HUES6 (cell line): ENCODE measurements around the gene NEO1.

ENCODE experiments used
- H3K27ac ChIP-seq: 2 replicates; pipeline ENCODE4 v1.7.0; 2013; ENCODE audit warnings: low read depth, mild to moderate bottlenecking, low read length, inconsistent platforms
- H3K27me3 ChIP-seq: 2 replicates; pipeline ENCODE4 v1.6.1; 2013; ENCODE audit warnings: low read length; ENCODE audit not compliant: control insufficient read depth, insufficient read depth
- H3K36me3 ChIP-seq: 2 replicates; pipeline ENCODE4 v1.6.1; 2013; ENCODE audit warnings: low read length; ENCODE audit not compliant: control insufficient read depth, insufficient read depth
- H3K4me1 ChIP-seq: 2 replicates; pipeline ENCODE4 v1.6.1; 2013; ENCODE audit warnings: low read length; ENCODE audit not compliant: control insufficient read depth, insufficient read depth
- H3K4me3 ChIP-seq: 2 replicates; pipeline ENCODE4 v1.5.1; 2013; ENCODE audit warnings: low read depth, low read length
- H3K9ac ChIP-seq: one replicate; pipeline ENCODE4 v1.6.1; 2013; ENCODE audit warnings: mild to moderate bottlenecking, low read length
- H3K9me3 ChIP-seq: 2 replicates; pipeline ENCODE4 v1.6.1; 2013; ENCODE audit warnings: low read depth, low read length; ENCODE audit not compliant: control insufficient read depth, insufficient read depth

The NEO1 gene, protein sequence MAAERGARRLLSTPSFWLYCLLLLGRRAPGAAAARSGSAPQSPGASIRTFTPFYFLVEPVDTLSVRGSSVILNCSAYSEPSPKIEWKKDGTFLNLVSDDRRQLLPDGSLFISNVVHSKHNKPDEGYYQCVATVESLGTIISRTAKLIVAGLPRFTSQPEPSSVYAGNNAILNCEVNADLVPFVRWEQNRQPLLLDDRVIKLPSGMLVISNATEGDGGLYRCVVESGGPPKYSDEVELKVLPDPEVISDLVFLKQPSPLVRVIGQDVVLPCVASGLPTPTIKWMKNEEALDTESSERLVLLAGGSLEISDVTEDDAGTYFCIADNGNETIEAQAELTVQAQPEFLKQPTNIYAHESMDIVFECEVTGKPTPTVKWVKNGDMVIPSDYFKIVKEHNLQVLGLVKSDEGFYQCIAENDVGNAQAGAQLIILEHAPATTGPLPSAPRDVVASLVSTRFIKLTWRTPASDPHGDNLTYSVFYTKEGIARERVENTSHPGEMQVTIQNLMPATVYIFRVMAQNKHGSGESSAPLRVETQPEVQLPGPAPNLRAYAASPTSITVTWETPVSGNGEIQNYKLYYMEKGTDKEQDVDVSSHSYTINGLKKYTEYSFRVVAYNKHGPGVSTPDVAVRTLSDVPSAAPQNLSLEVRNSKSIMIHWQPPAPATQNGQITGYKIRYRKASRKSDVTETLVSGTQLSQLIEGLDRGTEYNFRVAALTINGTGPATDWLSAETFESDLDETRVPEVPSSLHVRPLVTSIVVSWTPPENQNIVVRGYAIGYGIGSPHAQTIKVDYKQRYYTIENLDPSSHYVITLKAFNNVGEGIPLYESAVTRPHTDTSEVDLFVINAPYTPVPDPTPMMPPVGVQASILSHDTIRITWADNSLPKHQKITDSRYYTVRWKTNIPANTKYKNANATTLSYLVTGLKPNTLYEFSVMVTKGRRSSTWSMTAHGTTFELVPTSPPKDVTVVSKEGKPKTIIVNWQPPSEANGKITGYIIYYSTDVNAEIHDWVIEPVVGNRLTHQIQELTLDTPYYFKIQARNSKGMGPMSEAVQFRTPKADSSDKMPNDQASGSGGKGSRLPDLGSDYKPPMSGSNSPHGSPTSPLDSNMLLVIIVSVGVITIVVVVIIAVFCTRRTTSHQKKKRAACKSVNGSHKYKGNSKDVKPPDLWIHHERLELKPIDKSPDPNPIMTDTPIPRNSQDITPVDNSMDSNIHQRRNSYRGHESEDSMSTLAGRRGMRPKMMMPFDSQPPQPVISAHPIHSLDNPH (N-terminal part only)

DNA sequence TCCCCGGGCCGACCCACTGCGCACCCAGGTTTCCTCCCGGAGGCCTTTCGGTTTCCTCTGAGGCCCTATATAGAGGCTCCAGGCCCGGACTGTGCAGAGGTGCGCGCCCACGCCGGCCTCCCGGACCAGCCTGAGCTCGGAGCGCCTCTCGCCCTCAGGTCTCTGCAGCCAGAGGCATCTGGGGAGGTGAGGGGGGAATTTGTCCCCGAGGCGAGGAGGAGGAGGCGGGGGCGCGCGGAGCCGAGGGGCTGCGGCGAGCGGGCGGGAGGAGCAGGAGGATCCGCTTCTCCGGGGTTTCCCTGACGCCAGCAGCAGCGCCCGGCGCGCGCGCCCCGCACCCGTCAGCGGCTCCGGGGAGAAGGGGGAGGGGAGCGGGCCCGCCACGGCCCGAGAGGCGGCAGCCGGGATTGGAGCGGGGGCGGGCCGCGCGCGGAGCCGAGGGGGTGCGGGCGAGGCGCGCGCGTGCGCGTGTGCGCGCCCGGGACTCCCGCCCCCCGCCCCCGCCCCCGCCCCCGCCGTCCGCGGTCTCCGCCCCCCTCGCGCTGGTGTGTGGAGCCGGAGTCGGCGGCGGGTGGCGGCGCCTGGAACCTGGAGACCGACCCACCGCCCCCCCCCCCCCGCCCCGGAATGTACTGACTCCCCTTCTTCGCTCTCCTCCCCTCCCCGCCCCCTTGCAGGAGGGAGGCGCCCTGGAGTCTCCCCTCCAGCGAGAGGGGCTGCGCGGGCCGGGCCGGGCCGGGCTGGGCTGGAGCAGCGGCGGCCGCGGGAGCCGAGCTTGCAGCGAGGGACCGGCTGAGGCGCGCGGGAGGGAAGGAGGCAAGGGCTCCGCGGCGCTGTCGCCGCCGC lies at the start of gene NEO1:
Gene NEO1, plus strand, starts transcription at position 657 of the 846 bp plus-strand sequence. CDS start 213 bp downstream, outside the sequence.
- Histone ChIP-seq H3K9ac (peak within 1 kb of the TSS; percentile 84), H3K27ac (peak within 1 kb of the TSS; percentile 80), H3K9me3 (no peaks in the 10 kb centered on the region), H3K4me3 (peak within 1 kb of the TSS; percentile 95), H3K36me3 (no peaks in the 10 kb centered on the region), H3K27me3 (no peaks in the 10 kb centered on the region), H3K4me1 (peaks cover 16% of the 10 kb centered on the region; the same call in 1 of the 2 replicates)

DNA sequence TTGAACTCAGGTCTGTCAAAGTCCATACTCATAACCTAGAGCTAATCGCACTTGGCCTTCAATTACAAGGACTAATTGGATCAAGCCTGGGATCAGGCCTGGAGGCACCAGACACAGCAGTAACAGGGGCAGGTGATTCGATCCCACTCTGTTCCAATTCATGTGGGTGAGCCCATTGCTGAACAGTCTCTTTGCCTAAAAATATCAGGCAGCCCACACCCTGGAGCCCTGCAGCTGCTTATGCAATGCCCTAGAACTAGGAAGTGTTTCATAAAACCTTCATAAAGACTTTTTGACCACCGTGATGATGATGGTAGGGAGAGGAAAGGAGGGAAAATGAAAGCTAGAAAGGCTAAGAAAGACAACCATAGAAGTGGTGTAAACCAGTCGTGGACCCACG lies 47.8 kb upstream of the NEO1 start:
- H3K4me1 ChIP-seq = no peaks in the 10 kb centered on the region
- no peaks in the 10 kb centered on the region for H3K36me3 ChIP-seq
- no peaks in the 10 kb centered on the region for H3K27me3 ChIP-seq
- H3K4me3 ChIP-seq = no peak overlapping the region
- H3K9ac ChIP-seq = no peak overlapping the region
- H3K9me3 ChIP-seq = no peaks in the 10 kb centered on the region
- H3K27ac ChIP-seq = no peak overlapping the region

DNA sequence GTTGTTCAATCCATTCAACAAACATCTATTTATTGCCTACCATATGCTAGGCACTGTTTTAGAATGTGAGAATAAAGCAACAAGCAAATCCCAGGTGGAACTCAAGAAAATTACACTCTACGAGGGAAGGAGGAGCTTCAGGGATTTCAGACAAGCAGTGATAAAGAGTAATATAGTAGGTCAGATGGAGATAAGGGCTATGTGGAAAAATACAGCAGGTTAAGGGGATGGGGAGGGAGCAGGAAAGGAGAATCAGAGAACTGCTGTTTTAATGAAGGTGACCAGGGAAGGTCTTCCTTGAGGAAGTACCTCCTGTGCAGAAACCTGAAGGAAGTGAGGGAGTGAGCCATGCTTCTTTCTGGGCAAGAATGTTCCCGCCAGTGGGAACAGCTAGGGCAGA lies 47.2 kb upstream of the NEO1 start:
- H3K9ac ChIP-seq = no peak overlapping the region
- H3K27me3 ChIP-seq = no peaks in the 10 kb centered on the region
- no peak overlapping the region for H3K4me3 ChIP-seq
- H3K9me3 ChIP-seq = no peaks in the 10 kb centered on the region
- no peaks in the 10 kb centered on the region for H3K36me3 ChIP-seq
- H3K4me1 ChIP-seq = no peaks in the 10 kb centered on the region
- no peak overlapping the region for H3K27ac ChIP-seq

DNA sequence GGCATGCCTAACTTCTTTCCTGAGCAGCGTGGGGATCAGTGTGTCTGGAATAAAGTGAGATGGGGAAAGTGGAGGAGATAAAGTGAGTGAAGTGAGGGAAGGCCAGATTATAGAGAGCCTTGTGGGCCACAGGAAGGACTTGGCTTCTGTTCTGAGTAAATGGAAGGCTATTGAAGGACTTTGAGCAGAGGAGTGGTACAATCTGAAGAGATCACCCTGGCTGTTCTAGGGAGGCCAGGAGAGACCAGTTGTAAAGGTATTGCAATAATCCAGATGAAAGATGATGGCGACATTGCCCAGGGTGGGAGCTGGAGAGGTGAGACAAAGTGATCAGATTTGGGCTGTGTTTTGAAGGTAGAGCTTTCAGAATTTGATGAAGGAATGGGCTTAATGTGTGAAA lies 46.8 kb upstream of the NEO1 start:
- no peaks in the 10 kb centered on the region for H3K27me3 ChIP-seq
- no peak overlapping the region for H3K27ac ChIP-seq
- no peaks in the 10 kb centered on the region for H3K9me3 ChIP-seq
- H3K9ac ChIP-seq = no peak overlapping the region
- H3K36me3 ChIP-seq = no peaks in the 10 kb centered on the region
- no peaks in the 10 kb centered on the region for H3K4me1 ChIP-seq
- no peak overlapping the region for H3K4me3 ChIP-seq

DNA sequence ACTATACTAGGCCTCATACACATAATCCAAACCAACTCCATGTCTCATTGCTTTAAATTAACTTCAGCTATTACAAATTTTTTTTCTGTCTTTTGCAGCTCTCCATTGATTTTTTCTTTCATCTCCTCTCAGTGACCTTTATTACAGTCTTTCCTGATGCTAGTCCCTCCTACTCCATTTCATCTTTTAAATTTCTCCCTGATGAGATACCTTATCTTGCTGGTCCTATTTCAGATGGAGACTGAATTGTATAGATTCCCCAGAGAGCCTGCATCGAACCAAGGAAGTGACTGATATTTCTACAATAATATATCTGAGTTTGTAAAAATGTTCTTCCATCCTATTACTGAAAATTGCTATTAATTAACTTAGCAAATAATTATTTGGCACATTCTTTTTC lies 45.7 kb upstream of the NEO1 start:
- Histone ChIP-seq H3K4me3 (no peak overlapping the region), H3K27me3 (no peaks in the 10 kb centered on the region), H3K9me3 (no peaks in the 10 kb centered on the region), H3K4me1 (no peaks in the 10 kb centered on the region; the same call in 1 of the 2 replicates), H3K9ac (no peak overlapping the region), H3K27ac (no peak overlapping the region), H3K36me3 (no peaks in the 10 kb centered on the region)

DNA sequence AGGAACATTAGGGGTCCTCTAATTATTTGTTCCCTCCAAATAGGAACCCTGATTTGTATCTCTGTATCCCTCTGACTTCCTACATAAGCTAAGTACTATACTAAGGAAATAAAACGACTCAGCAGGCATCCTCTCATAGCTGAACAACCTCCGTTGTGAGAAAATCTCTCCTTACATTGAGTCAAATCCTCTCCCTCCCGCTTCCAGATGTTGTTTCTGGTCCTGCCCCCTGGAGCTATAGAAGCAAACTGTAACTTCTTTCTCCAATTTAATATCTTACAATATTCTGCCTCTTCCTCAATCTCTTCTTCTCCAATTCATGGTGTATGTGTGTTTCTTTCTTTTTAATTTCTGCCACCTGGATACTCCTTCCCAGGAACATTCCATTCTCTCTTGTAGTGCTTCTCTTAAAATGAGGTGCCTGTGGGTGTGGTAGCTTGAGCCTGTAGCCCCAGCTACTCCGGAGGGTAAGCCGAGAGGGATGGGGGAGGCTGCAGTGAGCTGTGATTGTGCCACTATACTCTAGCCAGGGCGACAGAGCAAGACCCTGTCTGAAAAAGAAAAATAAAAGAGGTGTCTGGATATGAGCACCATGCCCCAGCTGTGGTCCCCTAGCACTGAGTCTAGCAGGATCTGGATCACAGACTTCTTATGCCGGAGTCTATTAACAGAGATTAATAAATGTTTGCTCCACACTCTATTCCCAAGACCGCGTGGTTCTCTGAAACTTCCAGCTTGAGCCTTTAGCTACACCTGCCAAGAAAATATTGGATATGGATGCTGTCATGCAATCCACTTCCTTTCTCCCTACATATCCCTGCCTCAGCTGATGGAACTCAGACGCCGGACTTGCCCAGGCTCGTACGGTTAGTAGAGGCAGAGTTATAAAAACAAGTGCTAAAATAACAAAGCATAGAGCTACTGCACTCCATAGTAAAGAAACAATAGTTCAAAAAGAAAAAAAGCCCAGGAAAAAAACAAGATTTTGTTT lies 42.9 kb upstream of the NEO1 start:
- H3K27ac ChIP-seq = no peak overlapping the region
- H3K9ac ChIP-seq = no peak overlapping the region

DNA sequence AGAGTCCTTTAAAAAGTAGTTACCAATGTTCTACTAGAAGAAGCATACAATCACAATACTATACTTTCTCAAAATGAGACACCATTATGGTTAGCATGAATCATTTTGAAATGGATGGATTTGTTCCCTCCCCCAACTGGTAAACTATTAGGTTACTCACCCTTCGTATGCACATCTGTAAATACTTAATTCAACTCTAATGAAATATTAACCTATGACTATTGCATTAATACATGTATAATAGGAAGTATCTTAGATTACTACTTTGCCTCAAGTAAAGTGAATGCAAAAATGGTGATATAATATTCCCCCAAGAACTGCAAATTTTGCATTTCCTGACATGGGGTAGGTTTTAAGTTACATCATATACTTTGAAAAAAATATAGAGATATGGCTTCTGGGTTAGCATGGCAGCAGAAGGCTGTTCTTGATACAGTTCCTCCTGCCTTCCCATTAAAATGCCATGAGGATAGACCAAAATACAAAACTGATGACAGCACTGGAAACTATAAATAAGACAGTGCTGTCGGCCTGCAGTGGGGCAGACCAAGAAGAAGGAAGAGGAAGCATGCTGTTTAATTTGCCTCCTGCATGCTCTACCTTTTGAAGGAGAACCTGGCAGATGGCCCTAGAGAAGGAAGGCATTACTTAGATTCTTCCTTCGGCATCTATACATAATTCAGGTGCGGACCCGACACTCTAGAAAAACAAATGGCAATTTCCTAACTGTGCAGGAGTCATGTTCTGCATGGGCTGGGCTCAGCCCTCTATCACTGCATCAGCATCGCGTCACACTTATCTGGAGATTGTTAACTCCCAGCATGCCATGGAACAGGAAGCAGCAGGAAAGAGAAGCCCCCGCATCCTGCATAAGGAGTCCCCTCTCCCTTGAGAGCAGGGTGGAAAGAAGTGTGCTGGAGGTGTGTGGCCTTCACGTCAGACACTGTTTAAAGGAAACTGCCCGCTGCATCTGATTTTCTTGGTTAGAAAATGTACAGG lies 41.8 kb upstream of the NEO1 start:
- Histone ChIP-seq H3K27ac (no peak overlapping the region), H3K9ac (no peak overlapping the region), H3K36me3 (no peaks in the 10 kb centered on the region), H3K9me3 (no peaks in the 10 kb centered on the region), H3K4me3 (no peak overlapping the region), H3K4me1 (no peaks in the 10 kb centered on the region; the same call in 1 of the 2 replicates), H3K27me3 (no peaks in the 10 kb centered on the region)

More for the DNA sequence above, 42.9 kb upstream of the NEO1 start:
- Histone ChIP-seq H3K4me3 (no peak overlapping the region), H3K27me3 (no peaks in the 10 kb centered on the region), H3K4me1 (no peaks in the 10 kb centered on the region; the same call in 1 of the 2 replicates), H3K9me3 (no peaks in the 10 kb centered on the region), H3K36me3 (no peaks in the 10 kb centered on the region)

DNA sequence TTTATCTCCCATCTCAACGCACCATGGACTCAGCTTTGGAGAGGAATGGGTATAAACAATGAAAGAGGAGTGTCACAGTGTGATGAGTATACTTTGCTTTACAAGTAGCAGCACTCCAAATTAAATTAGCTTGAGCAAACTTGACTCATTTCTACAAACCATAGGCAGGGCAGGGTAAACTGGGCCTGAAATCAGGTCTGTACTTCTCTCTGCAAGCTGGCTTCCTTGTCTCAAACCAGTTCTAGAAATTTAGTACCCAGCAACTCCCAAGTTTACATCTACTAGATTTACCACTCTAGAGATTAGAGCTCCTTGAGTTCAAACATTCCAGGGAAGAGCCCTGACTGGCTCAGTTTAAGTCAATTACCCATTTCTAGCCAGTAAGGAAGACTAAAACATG lies 37.4 kb upstream of the NEO1 start:
- peaks cover 3% of the 10 kb centered on the region for H3K4me1 ChIP-seq
- H3K4me3 ChIP-seq = no peak overlapping the region

DNA sequence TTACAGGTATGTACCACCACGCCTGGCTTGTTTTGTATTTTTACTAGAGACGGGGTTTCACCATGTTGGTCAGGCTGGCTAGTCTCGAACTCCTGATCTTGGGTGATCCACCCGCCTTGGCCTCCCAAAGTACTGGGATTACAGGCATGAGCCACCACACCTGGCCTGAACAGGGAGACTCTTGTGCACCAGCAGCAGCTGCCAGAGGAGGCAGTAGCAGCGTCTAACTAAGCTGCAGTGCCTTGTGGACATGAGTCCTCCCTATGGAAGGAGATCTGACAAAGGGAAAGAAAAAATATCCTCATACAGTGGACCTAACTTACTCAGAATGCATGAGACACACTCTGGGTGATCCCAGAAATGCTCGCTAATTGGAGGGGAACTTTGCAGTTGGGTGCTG lies 36.8 kb upstream of the NEO1 start:
- Histone ChIP-seq H3K27me3 (no peaks in the 10 kb centered on the region), H3K27ac (no peak overlapping the region)

More for the DNA sequence above, 37.4 kb upstream of the NEO1 start:
- no peaks in the 10 kb centered on the region for H3K9me3 ChIP-seq
- no peaks in the 10 kb centered on the region for H3K36me3 ChIP-seq
- H3K9ac ChIP-seq = no peak overlapping the region
- no peak overlapping the region for H3K27ac ChIP-seq
- no peaks in the 10 kb centered on the region for H3K27me3 ChIP-seq

More for the DNA sequence above, 36.8 kb upstream of the NEO1 start:
- no peaks in the 10 kb centered on the region for H3K36me3 ChIP-seq
- H3K4me1 ChIP-seq = peaks cover 5% of the 10 kb centered on the region
- H3K4me3 ChIP-seq = no peak overlapping the region
- H3K9ac ChIP-seq = no peak overlapping the region
- no peaks in the 10 kb centered on the region for H3K9me3 ChIP-seq
